WERI-Rb-1 (cell line): Measurements from ENCODE around the gene OSCP1.
A peak's percentile ranks its signal among the peaks of the same experiment; 100 is the strongest.

ENCODE experiments used
- DNase-seq: peaks from one replicate; pipeline ENCODE4 v3.0.0-alpha.2; 2020
- H3K27ac ChIP-seq: fragments of 250-450 bp; sonication (Bioruptor Pico); 2 replicates; pipeline ENCODE4 v1.5.1; 2020; ENCODE audit warnings: mild to moderate bottlenecking, moderate library complexity
- H3K27me3 ChIP-seq: fragments of 250-450 bp; sonication (Bioruptor Pico); 2 replicates; pipeline ENCODE4 v1.5.1; 2021; ENCODE audit warnings: mild to moderate bottlenecking, low read depth, moderate library complexity; ENCODE audit not compliant: insufficient read depth, severe bottlenecking
- H3K36me3 ChIP-seq: fragments of 250-450 bp; sonication (Bioruptor Pico); 2 replicates; pipeline ENCODE4 v1.5.1; 2020; ENCODE audit warnings: mild to moderate bottlenecking, moderate library complexity
- H3K4me3 ChIP-seq: 2 replicates; pipeline ENCODE4 v1.5.1; 2011; ENCODE audit warnings: low read depth, mild to moderate bottlenecking, control low read depth, low read length
- H3K9me3 ChIP-seq: fragments of 250-450 bp; sonication (Bioruptor Pico); 2 replicates; pipeline ENCODE4 v1.5.1; 2021; ENCODE audit warnings: mild to moderate bottlenecking, moderate library complexity; ENCODE audit not compliant: severe bottlenecking
- CTCF ChIP-seq: IDR thresholded peaks from 2 replicates; pipeline ENCODE4 v1.5.1; 2011; ENCODE audit warnings: low read depth, mild to moderate bottlenecking, control low read depth, inconsistent platforms, low read length

The OSCP1 gene

GRCh38 chr1:36425791-36426190 lies 24.5 kb downstream of the OSCP1 start:
- Histone ChIP-seq H3K36me3 (no peaks in the 10 kb centered on the region), H3K4me3 (no peak overlapping the region), H3K9me3 (no peaks in the 10 kb centered on the region), H3K27ac (no peak overlapping the region), H3K27me3 (no peaks in the 10 kb centered on the region)
- no peak for TF ChIP-seq CTCF
- DNase-seq = no peak

- DNase-seq = no peak
- no peaks in the 10 kb centered on the region for H3K27me3 ChIP-seq
- no peak for TF ChIP-seq CTCF
- H3K27ac ChIP-seq = peak overlapping the region; percentile 55
- H3K9me3 ChIP-seq = no peaks in the 10 kb centered on the region
- H3K4me3 ChIP-seq = no peak overlapping the region
- no peaks in the 10 kb centered on the region for H3K36me3 ChIP-seq
Observed at GRCh38 chr1:36421649-36422048, 28.6 kb downstream of the OSCP1 start.

GRCh38 chr1:36420836-36421317 lies 29.4 kb downstream of the OSCP1 start:
- Histone ChIP-seq H3K9me3 (no peaks in the 10 kb centered on the region), H3K27ac (peak overlapping the region; percentile 55; the same call in 1 of the 2 replicates), H3K27me3 (no peaks in the 10 kb centered on the region), H3K36me3 (no peaks in the 10 kb centered on the region), H3K4me3 (no peak overlapping the region)
- peak; percentile 91 for DNase-seq
- peak; percentile 98 for TF ChIP-seq CTCF

GRCh38 chr1:36420409-36420808 lies 29.8 kb downstream of the OSCP1 start:
- no peak for TF ChIP-seq CTCF
- no peak overlapping the region for H3K4me3 ChIP-seq
- H3K36me3 ChIP-seq = no peaks in the 10 kb centered on the region
- no peaks in the 10 kb centered on the region for H3K27me3 ChIP-seq
- peak overlapping the region; percentile 29; the same call in 1 of the 2 replicates for H3K27ac ChIP-seq
- no peak for DNase-seq
- no peaks in the 10 kb centered on the region for H3K9me3 ChIP-seq

- no peaks in the 10 kb centered on the region for H3K9me3 ChIP-seq
- no peaks in the 10 kb centered on the region for H3K27me3 ChIP-seq
- no peaks in the 10 kb centered on the region for H3K36me3 ChIP-seq
- no peak for DNase-seq
- no peak for TF ChIP-seq CTCF
- no peak overlapping the region for H3K4me3 ChIP-seq
- no peak overlapping the region for H3K27ac ChIP-seq
Observed at GRCh38 chr1:36419569-36419968, 30.7 kb downstream of the OSCP1 start.

GRCh38 chr1:36419140-36419539 lies 31.1 kb downstream of the OSCP1 start:
- no peak for DNase-seq
- Histone ChIP-seq H3K27ac (no peak overlapping the region), H3K9me3 (no peaks in the 10 kb centered on the region), H3K27me3 (no peaks in the 10 kb centered on the region), H3K4me3 (no peak overlapping the region), H3K36me3 (no peaks in the 10 kb centered on the region)
- no peak for TF ChIP-seq CTCF
